Uterus (tissue), 4 donors: ENCODE data around the gene PDLIM1. TPM values are rescaled to one million over a fixed set of nuclear protein-coding genes. Genes with fewer than 3 reads are reported as not detected.

Experiments used
- DNase-seq, 2 donors: peaks; one replicate each; pipeline ENCODE4 v3.0.0-alpha.2; 2019 to 2020
- H3K27ac ChIP-seq, 2 donors: fragments of 200-600 bp; sonication (generic); 1 replicate in 1 of 2; 2 replicates in 1 of 2; pipeline ENCODE4 v1.5.1; 2016 to 2018
- H3K27me3 ChIP-seq, 2 donors: fragments of 200-600 bp; sonication (generic); one replicate each; pipeline ENCODE4 v1.5.1; 2018 to 2019; ENCODE audit warnings: control low read depth in 1 of 2
- H3K36me3 ChIP-seq, 2 donors: fragments of 200-600 bp; sonication (generic); one replicate each; pipeline ENCODE4 v1.5.1; 2019; ENCODE audit warnings: control low read depth in 1 of 2
- H3K4me1 ChIP-seq, 2 donors: fragments of 200-600 bp; sonication (generic); one replicate each; pipeline ENCODE4 v1.5.1; 2018 to 2019; ENCODE audit warnings: control low read depth in 1 of 2
- H3K4me3 ChIP-seq, 2 donors: fragments of 200-600 bp; sonication (generic); 1 replicate in 1 of 2; 2 replicates in 1 of 2; pipeline ENCODE4 v1.5.1; 2018 to 2019; ENCODE audit warnings: mild to moderate bottlenecking in 1 of 2
- H3K9me3 ChIP-seq, 2 donors: fragments of 200-600 bp; sonication (generic); one replicate each; pipeline ENCODE4 v1.5.1; 2019; ENCODE audit warnings: control low read depth in 1 of 2
- POLR2A ChIP-seq, 2 donors: fragments of 450-650 bp; IDR thresholded peaks; one replicate each; pipeline ENCODE4 v1.6.1; 2016; ENCODE audit warnings: antibody characterized with exemption in 2 of 2, mild to moderate bottlenecking in 1 of 2, moderate library complexity in 1 of 2
- intact Hi-C: fragments of 100-400 bp; cut with DNase I; formaldehyde crosslinking; loops from one replicate; pipeline ENCODE4 v1.15.1; 2023; ENCODE audit warnings: low total_unique reads
- total RNA-seq, 4 donors: library from RNA; depleted of rRNA in 3 of 4; stranded (reverse); fragments of >200 nt in 3 of 4; gene quantifications; one replicate each; pipeline versions ENCODE4 v1.1.0 to v1.2.4, GENCODE V29; 2014 to 2023
- TF ChIP-seq, protein P1 (sequence below), 4 experiments: fragments of 200-600 bp in 2 of 4; fragments of 450-650 bp in 2 of 4; sonication (generic) in 2 of 4; IDR thresholded peaks; one replicate each; pipeline ENCODE4 v1.5.1; 2016 to 2019; ENCODE audit warnings: antibody characterized with exemption in 4 of 4, mild to moderate bottlenecking in 2 of 4, moderate library complexity in 1 of 4
- donor health status: DM: yes; HTN: yes; CAD: no.

Gene PDLIM1
- total RNA-seq, 4 donors from 2014 or later, result 14.0 to 192 (median 86.7) TPM

DNA sequence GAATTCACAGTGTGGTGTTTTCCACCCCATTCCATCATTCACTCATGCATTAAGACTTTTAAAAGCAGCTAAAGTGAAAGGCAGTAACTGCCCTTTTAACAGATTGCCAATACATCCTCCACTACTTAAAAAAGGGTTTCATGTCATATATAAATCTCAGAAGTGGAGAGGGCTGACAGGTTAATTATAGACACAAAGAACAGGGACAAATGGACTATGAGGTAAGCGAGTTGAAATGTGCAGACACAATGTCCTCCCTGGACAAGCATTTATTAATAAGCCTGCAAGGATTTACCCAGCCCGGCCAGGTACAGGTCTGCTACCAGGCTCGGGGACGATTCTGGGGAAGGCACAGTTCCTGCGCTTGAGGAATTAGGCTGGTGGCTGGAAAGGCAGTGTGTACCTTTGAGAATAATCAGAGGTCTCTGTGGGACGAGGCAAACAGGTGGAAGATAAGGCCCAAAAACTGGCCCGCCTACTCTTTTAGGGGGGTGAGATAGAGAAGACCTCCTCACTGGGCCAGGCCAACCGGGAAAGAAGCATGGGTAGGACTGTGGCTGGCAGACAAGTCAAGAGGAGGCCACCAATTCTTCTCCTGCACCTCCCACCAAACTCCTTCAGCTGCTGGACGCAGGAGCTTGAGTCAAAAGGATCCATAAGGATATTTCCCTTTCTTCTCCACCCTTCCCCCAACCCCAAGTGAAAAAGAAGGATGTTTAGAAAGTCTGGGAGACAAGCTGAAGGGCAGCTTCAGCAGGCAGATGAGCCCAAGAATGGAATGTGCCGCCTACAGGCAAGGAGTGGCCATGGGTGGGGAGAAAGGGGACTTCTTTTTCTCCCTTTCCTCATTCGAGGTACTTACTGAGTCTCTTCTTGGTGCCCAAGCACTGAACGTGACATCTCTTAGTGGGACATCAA lies 1.5 kb downstream of the PDLIM1 start:
- TF ChIP-seq, protein P1, sequence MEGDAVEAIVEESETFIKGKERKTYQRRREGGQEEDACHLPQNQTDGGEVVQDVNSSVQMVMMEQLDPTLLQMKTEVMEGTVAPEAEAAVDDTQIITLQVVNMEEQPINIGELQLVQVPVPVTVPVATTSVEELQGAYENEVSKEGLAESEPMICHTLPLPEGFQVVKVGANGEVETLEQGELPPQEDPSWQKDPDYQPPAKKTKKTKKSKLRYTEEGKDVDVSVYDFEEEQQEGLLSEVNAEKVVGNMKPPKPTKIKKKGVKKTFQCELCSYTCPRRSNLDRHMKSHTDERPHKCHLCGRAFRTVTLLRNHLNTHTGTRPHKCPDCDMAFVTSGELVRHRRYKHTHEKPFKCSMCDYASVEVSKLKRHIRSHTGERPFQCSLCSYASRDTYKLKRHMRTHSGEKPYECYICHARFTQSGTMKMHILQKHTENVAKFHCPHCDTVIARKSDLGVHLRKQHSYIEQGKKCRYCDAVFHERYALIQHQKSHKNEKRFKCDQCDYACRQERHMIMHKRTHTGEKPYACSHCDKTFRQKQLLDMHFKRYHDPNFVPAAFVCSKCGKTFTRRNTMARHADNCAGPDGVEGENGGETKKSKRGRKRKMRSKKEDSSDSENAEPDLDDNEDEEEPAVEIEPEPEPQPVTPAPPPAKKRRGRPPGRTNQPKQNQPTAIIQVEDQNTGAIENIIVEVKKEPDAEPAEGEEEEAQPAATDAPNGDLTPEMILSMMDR (IDR thresholded peaks at IDR 0.05), result peak in 2 of 4 experiments; percentile 6 to 19
- TF ChIP-seq POLR2A (IDR thresholded peaks at IDR 0.05), result no peak
- Histone ChIP-seq H3K36me3 (no peaks in the 10 kb centered on the region), H3K4me3 (peak overlapping the region; percentile 79 to 83), H3K4me1 (peaks cover 0 to 3% of the 10 kb centered on the region in 2 donors), H3K27me3 (no peaks in the 10 kb centered on the region), H3K9me3 (no peaks in the 10 kb centered on the region), H3K27ac (peak overlapping the region; percentile 83 to 88)
- intact Hi-C loops, result no loop called here
- no peak for DNase-seq

DNA sequence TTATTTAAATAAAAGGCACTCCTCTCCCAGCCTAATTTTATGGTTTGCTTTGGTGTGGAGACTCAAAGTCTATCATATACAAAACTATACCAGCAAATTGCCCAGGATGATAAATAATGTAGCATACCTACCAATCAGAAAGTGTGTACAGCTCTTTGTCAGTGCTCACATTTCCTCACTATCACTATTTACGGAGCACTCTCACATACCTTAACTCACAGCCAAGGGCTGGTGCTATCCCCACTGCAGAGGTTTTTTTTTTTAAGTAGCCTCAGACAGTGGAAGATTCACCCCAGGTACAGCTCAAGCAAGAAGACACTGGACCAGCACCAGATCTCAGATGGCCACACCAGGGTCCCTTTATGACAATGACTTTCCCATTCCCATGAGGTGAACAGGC lies 2.5 kb downstream of the PDLIM1 start:
- Histone ChIP-seq H3K4me1 (peaks cover 0 to 3% of the 10 kb centered on the region in 2 donors), H3K27ac (peak overlapping the region in 1 of 2 donors; percentile 88), H3K4me3 (no peak overlapping the region), H3K36me3 (no peaks in the 10 kb centered on the region), H3K9me3 (no peaks in the 10 kb centered on the region), H3K27me3 (no peaks in the 10 kb centered on the region)
- TF ChIP-seq, protein P1 (IDR thresholded peaks at IDR 0.05), result no peak
- TF ChIP-seq POLR2A (IDR thresholded peaks at IDR 0.05), result no peak
- DNase-seq, result no peak
- intact Hi-C loops, result no loop called here

DNA sequence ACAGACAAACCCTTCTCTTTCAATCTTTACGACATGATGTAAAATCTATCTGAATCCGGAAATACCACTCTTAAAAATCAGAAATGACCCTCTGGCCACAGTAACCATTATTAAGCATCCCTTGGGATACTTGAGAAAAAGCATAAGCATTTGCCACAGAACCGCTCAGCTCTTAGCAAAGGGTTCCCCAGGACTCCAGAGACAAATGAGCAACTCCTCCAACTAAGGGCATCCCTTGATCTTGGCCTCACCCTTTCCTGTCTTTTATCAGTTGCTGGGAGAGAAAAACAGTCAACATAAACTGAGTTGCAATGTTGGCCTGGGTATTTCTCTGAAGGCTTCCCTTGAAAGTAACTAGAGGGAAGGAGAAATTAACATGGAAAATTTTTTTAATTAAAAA lies 3.5 kb downstream of the PDLIM1 start:
- H3K9me3 ChIP-seq, result no peaks in the 10 kb centered on the region
- DNase-seq, result no peak
- H3K36me3 ChIP-seq, result no peaks in the 10 kb centered on the region
- intact Hi-C loops, result no loop called here
- no peak overlapping the region for H3K4me3 ChIP-seq
- H3K4me1 ChIP-seq, result peaks cover 0 to 3% of the 10 kb centered on the region in 2 donors
- TF ChIP-seq POLR2A (IDR thresholded peaks at IDR 0.05), result no peak
- TF ChIP-seq, protein P1 (IDR thresholded peaks at IDR 0.05), result no peak
- H3K27me3 ChIP-seq, result no peaks in the 10 kb centered on the region
- H3K27ac ChIP-seq, result peak overlapping the region in 1 of 2 donors; percentile 88

DNA sequence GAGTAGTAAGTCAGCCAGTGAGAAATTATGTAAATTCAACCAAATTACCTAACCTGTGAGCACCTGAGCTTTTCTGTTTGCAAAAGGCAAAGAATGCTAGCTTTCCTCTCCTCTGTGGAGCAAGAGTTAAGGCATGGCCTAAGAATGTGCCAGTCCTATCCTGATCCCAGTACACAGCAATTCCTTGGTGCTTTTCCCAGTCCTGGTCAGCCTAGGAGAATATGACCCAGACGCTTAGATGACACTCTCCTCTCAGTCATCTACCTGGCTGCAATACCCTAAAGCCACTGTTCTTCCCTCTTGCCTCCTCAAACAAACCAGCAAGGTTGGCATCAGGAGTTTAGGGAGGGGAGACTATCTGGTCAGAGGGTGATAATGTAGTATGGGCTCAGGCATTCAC lies 4.1 kb downstream of the PDLIM1 start:
- DNase-seq, result no peak
- TF ChIP-seq POLR2A (IDR thresholded peaks at IDR 0.05), result no peak
- TF ChIP-seq, protein P1 (IDR thresholded peaks at IDR 0.05), result no peak
- intact Hi-C loops, result no loop called here
- Histone ChIP-seq H3K27ac (peak overlapping the region in 1 of 2 donors; percentile 88), H3K4me1 (peaks cover 0 to 3% of the 10 kb centered on the region in 2 donors), H3K4me3 (no peak overlapping the region), H3K27me3 (no peaks in the 10 kb centered on the region), H3K9me3 (no peaks in the 10 kb centered on the region), H3K36me3 (no peaks in the 10 kb centered on the region)

DNA sequence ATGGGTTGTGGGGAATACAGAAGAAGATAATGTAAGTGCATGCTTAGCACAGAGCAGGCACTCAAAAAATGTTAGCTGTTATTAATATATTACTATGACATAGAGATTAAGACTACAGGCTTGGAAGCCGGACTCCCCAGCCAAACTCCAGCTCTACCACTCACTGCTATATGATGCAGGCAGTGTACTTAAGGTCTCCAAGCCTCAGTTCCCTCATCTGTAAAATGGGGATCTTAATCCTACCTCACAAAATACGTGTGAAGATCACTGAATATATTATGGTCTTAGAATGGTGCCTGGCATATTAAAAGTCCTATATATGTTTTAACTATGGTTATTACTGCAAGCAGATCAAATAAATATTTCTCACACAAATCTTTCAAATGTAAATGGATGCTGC lies 5.2 kb downstream of the PDLIM1 start:
- Histone ChIP-seq H3K27me3 (no peaks in the 10 kb centered on the region), H3K4me1 (peaks cover 0 to 3% of the 10 kb centered on the region in 2 donors), H3K9me3 (no peaks in the 10 kb centered on the region), H3K4me3 (no peak overlapping the region), H3K36me3 (no peaks in the 10 kb centered on the region), H3K27ac (peak overlapping the region in 1 of 2 donors; percentile 29)
- DNase-seq, result no peak
- TF ChIP-seq, protein P1 (IDR thresholded peaks at IDR 0.05), result no peak
- TF ChIP-seq POLR2A (IDR thresholded peaks at IDR 0.05), result no peak
- intact Hi-C loops, result no loop called here
